HS-27A (cell line): ENCODE measurements around the gene DCAKD.

Experiments used
- DNase-seq: peaks from one replicate; pipeline ENCODE4 v3.0.0-alpha.2; 2012; ENCODE audit warnings: low read depth, missing footprints

Gene DCAKD

DNA sequence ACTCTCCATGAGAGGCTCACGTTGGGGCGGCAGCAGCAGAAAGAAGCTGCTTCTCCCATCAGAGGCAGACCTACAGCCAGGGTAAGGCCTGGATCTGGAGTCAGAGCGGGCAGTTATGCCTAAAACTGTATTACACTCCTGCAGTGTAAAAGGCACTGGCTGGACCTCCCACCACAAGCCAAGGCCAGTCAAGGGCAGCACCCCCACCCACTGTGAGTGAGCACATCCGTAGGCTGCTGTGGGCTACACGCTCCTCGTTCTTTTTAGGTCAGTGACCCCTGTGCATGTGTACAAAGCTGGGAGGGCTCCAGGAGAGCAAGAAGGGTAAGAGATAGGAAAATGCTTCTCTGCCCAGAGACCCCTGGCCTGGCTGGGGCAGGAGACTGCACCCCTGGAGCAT, 20.7 kb downstream of the DCAKD start:
- DNase-seq, result no peak

DNA sequence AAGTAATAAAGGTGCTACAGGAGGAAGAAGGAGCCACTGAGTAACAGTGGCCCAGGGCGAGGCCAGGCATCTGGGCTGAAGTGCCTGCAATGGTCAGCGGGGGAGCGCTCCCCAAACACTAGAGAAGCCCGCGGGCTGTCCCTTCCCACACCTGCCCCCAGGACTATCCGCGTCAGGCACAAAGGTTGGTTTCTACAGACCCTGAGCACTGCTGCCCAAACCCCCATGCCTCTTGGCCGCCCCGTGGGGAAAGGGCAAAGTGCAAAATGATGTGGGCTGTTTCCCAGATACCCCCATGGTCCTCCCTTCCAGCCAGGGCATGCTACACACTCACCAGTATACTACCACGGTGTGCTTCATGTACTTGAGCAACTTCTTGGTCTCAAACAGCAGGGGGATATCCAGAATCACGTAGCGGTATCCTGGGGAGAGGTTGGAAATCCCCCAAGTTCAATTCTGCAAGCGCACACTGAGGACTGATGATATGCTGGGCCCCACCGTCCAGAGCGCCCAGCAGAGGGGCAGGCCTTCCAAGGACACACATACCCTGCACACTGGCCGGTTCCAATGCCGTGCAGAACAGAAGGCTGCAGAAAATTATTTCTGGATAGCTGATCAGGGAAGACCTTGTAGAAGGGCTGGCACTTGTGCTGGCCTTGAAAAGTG, 21.5 kb downstream of the DCAKD start:
- no peak for DNase-seq

DNA sequence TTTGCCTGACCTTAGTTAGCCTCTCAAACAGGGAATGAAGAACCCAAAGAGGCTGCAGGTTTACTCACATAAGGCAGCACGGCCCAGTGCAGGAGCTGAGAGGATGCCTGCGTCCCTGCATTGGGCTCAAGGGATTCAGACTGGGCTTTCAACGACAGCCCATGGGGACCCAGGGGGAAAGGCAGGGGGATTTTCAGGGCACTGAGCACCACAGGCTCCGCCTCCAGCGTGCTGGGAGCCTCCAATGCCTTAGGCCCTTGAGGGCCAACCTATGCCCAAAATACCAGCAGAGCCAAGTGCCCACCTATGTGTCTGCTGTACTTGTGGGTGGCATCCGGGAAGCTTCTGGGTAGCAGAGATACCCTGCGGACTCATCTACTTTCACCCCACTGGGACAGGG, 22.3 kb downstream of the DCAKD start:
- DNase-seq, result no peak

DNA sequence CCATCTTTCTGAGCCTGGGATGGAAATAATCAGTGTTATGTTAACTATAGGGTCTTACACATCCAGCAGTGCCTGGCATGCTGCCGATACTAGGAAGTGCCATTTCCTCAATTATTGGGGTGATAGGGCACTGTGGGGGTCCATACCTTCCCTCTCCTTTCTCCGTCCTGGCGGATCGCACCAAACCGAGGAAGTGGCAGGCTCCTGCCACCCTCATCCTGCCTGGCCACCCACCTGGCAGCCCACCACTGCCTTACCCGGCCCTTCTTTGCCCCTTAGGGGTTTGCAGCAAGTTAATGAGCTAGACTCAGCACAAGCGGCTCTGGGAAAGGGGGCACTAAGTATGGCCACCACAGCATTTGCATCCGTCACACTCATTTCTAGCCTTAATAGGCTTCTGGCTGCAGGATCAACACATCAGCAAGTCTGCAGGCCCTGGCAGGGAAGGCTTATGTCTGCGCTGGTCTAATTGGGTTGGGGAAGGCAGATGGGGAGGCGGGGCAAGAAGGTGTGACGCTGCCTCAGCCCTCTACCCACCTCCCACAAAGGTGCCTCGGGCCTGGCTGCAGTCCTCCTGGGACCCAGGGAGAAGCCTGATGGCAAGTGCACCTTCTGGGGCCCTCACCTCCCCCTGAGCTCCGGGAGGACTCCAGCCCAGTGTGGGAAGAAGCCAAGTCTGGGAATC, 28.6 kb downstream of the DCAKD start:
- DNase-seq, result no peak

DNA sequence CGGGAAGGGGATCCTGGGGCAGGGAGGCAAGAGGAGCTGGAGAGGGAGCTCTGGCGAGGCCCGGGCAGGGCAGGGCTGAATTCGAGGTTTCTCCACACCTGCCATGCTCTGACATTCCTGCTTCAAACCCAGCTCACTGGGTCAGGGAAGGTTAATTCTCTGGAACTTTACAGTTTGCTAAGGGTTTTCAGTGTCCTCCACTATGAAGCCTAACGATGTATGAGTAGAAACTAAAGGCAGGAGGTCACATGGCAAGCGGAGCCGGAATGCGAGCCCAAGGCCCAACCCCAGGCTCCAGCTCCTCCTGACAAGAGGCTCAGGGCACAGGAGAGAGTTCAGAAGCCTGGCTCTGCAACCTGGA, 29.2 kb downstream of the DCAKD start:
- DNase-seq, result no peak

GRCh38 chr17:45021607-45022287, 29.7 kb downstream of the DCAKD start:
- DNase-seq, result no peak

DNA sequence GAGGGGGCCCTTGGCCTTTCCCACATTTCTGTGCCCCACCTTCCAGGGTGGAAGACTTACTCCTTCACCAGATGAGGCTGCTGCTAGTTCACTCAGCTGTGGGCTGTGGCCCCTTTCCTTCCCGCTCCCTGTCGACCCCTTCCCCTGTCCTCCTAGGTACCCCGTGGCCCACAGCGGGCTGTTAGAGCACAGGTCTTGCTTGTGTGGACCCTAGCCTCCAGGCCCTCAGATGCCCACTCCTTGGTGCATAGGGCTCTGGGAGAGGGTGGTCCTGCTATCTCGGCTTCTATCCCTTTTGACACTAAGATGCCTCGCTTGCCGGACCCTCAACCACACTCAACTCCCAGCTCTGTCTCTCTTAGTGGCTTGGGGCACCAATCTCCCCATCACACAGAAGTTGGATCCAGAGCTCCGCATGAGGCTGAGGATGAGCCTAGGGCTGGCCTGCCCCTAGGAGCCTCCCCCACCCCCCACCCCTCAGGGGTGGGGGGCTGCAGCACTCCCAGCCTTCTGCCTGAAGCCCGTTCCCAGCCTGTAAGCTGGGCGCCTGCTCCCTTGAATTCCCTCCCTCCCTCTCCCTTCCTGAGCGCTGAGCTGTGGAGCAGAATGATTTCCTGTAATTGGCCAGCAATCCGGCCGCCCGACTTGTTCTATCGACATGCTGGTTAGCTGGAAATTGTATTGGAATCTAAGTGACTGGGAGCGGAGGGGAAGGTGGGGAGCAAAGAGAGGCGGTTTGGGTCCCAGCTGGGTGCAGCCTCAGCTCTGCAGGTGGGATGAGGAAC, 30.9 kb downstream of the DCAKD start:
- no peak for DNase-seq

- DNase-seq, result no peak
Observed at GRCh38 chr17:45018848-45019711, 32.4 kb downstream of the DCAKD start.

DNA sequence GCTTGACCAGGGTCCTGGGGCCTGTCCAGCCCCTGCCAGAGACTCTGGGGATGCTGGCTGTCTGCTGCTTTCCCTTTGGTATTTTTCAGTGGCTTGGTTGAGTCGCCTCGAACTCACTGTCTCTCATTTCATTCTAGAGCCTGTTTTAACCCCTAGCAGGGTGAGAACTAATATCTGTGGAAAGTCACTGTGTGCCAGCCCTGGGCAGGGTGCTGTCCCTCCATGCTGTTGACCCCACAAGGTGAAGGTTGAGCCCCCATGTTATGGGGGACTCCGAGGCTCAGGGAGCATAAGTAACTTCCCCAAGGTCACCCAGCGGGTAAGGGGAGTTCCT, 33.0 kb downstream of the DCAKD start:
- DNase-seq, result no peak

GRCh38 chr17:45016823-45017222, 34.6 kb downstream of the DCAKD start:
- no peak for DNase-seq

DNA sequence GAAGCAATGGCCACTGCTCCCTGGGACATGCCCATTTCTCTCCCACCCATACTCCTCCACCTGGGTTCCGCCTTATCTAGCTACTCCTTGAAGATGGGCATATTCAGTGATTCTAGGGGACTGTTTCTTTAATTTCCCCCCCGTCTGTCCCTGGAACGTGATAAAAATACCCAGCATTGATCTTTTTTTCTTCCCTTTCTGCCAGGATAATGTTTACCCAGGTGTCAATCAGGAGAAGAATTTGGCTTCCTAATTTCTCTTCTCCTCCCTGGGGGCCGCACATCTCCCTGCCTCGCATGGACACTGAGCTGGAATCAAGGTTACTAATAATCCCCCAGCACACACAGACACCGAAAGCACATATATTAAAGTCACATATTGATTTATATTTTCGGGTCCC, 35.2 kb downstream of the DCAKD start:
- DNase-seq, result no peak

GRCh38 chr17:45013021-45013997, 38.1 kb downstream of the DCAKD start:
- DNase-seq, result no peak

DNA sequence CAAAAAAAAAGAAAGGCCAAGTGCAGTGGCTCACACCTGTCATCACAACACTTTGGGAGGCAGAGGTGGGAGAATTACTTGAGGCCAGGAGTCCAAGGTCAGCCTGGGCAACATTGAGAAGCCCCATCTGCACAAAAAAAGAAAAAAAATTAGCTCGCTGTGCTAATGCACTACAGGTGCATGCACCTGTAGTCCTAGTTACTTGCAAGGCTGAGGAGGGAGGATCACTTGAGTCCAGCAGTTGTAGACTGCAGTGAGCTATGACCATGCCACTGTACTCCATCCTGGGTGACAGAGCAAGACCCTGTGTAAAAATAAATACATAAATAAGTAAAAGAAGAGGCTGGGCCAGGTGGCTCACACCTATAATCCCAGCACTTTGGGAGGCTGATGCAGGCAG, 39.7 kb downstream of the DCAKD start:
- DNase-seq, result no peak

GRCh38 chr17:45009676-45010467, 41.6 kb downstream of the DCAKD start:
- no peak for DNase-seq

GRCh38 chr17:45008216-45008615, 43.2 kb downstream of the DCAKD start:
- no peak for DNase-seq

DNA sequence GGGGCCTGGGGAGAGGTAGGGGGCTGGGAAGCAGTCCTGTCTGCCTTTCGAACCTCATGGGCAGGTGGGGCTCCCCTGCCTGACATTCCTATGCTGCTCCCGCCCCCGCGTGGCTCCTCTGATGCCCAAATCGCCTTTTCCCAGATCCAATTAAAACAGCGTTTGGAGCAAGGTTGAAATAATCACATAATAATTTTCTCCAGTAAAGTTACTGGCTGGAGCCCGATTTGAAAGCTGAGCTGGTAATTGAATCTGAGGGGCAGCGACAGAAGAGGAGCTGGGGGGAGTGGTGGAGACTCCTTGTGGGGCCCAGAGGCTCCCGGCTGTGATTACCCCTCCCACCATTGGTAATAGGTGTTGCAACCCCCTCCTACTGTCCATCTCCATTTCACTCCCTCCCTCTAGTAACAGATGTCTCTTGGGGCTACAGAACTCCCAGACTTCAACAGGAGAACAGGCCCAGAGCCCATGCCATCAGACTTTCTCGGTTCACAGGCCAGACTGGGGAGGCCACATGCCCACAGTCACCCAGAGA, 44.4 kb downstream of the DCAKD start:
- DNase-seq, result no peak

DNA sequence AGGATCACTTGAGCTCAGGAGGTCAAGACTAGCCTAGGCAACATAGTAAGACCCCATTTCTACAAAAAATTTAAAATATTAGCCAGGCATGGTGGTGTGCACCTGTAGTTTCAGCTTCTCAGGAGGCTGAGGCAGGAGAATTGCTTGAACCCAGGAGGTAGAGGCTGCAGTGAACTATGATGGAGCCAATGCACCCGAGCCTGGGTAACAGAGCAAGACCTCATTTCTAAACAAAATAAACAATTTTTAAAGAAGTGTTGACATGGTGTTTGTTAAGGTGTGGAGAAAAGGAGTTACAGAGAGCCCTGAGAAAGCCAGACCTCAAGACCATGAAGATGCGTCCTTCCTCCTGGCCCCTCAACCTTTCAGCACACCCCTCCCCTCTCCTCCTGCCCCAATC, 45.7 kb downstream of the DCAKD start:
- no peak for DNase-seq

GRCh38 chr17:45004388-45004787, 47.0 kb downstream of the DCAKD start:
- DNase-seq, result no peak

DNA sequence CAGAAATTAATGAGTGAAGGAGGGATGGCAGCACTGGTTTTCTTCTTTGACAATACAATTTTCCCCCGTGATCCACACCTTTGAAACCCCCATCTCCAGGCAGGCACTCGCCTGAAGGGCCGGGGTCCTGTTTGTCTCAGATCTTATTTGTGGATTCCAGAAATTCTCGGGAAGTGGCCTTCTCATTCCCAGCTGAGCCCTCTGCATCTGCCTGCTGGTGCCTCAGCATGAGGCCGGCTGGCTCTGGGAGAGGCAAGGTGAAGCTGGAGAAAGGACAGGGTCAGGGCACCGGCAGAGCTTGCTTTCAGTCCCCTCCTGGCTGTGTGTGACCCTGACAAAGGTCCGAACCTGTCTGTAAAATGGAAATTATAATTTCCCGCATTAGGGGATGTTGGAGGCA, 47.6 kb downstream of the DCAKD start:
- no peak for DNase-seq

DNA sequence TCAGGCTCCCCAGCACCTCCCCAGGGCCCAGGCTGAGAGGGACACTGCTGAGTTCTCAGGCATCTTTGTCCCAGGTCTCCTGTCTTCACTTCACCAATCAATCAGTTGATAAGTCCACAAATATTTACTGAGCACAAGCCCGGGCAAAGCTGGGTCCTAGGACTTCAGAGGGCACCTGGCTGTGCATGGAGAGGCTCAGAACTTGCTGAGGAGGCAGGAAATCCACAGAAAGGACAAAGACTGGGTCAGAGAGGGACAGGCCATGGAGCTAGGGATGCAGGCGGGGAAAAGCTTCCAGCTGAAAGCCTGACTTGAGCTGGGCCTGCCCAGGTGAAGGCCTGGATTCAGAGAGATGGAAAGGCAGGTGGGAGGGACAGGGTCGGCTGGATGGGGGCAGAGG, 50.1 kb downstream of the DCAKD start:
- DNase-seq, result no peak
